ENCODE data around the gene ESPN.

DNA sequence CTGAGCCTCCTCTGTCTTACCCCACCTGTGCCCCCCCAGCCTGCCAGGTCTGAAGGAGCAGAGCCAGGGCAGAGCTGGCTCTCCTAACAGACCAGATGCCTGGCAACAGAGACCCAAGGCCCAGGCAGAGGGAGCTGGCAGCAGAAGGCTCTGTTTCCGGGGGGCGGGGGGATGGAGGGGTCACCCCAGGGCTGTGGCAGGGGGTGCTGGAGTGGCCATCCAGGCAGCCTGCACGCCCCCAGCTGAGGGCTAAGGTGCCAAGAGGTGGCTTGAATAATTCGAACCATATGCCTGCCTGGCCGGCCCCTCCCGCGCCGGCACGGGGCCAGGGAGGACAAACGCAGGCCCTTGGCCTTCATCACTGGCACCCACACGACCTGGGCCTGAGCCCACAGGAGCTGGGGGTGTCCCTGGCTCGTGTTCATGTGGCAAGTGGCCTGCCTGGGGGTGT lies 82.9 kb downstream of the ESPN start:
- no peak for TF ChIP-seq CTCF (IDR thresholded peaks at IDR 0.05; ENCODE audit: insufficient read depth, low read depth, low read length)
- TF ChIP-seq EZH2 (IDR thresholded peaks at IDR 0.05; ENCODE audit: insufficient read depth, low read length), result no peak
